Activated B cell treated with CpG ODN at 0.5 μM for 24 hours (primary cell): Measurements from ENCODE around the gene SLC2A8. TPM values are rescaled to one million over a fixed set of nuclear protein-coding genes. Genes with fewer than 3 reads are reported as not detected.
A peak's percentile ranks its signal among the peaks of the same experiment; 100 is the strongest.

ENCODE experiments used
- ATAC-seq: fragments of 200-7000 bp; cut with Tn5 transposase; one replicate; pipeline ENCODE4 v1.10.0; 2021; ENCODE audit warnings: low read depth, mild to moderate bottlenecking, moderate library complexity
- CTCF ChIA-PET: fragments of 350-600 bp; sonication (Branson Sonifier 250); formaldehyde crosslinking; loops from one replicate; lab custom pipeline; 2021; ENCODE audit warnings: antibody characterized with exemption; lab: Charles Lee
- POLR2A ChIA-PET: fragments of 350-600 bp; sonication (Branson Sonifier 250); formaldehyde crosslinking; loops from one replicate; lab custom pipeline; 2021; ENCODE audit warnings: antibody characterized with exemption; lab: Charles Lee
- DNase-seq: peaks from one replicate; pipeline ENCODE4 v3.0.0; 2022
- H3K27ac Mint-ChIP-seq: one replicate; pipeline ENCODE4 v1.8.0; 2020; ENCODE audit warnings: mixed read lengths
- H3K27me3 Mint-ChIP-seq: one replicate; pipeline ENCODE4 v1.8.0; 2021; ENCODE audit warnings: mixed read lengths
- H3K36me3 Mint-ChIP-seq: one replicate; pipeline ENCODE4 v1.8.0; 2021; ENCODE audit warnings: low read depth, mixed read lengths
- H3K4me1 Mint-ChIP-seq: one replicate; pipeline ENCODE4 v1.8.0; 2021; ENCODE audit warnings: mixed read lengths
- H3K4me3 Mint-ChIP-seq: one replicate; pipeline ENCODE4 v1.8.0; 2020; ENCODE audit warnings: mild to moderate bottlenecking, mixed read lengths
- H3K9me3 Mint-ChIP-seq: one replicate; pipeline ENCODE4 v1.8.0; 2020; ENCODE audit warnings: mixed read lengths
- intact Hi-C: fragments of 100-400 bp; cut with micrococcal nuclease; formaldehyde crosslinking; loops from one replicate; pipeline ENCODE4 v1.15.1; 2024
- total RNA-seq: library from RNA; stranded (reverse); gene quantifications from 2 replicates; pipeline ENCODE4 v1.2.3, GENCODE V29; 2022
- TF ChIP-seq, protein P1 (sequence below): fragments of 200-600 bp; IDR thresholded peaks from one replicate; pipeline ENCODE4 v1.8.0; 2022; ENCODE audit warnings: antibody characterized with exemption, mild to moderate bottlenecking

SLC2A8 gene
- total RNA-seq, 1 donor from 2014 or later: 17.1 TPM

DNA sequence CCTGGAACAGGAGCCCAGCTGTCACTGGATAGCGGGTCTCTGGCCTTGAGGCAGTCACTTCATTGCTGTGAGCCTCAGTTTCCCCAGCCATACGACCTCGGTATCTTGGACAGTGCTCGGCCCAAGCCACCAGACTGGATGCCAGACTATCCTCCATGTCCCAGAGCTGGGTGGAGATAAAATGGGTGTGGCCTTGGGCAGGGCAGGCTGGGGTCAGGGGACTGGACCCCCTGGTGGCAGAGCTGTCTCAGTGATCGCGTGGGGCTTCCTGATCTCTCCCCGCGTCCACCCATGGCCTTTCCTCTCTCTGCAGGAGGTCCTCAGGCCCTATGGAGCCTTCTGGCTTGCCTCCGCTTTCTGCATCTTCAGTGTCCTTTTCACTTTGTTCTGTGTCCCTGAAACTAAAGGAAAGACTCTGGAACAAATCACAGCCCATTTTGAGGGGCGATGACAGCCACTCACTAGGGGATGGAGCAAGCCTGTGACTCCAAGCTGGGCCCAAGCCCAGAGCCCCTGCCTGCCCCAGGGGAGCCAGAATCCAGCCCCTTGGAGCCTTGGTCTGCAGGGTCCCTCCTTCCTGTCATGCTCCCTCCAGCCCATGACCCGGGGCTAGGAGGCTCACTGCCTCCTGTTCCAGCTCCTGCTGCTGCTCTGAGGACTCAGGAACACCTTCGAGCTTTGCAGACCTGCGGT, 10.0 kb downstream of the SLC2A8 start:
- H3K27ac Mint-ChIP-seq: no peak overlapping the region

GRCh38 chr9:127407492-127407843, 10.5 kb downstream of the SLC2A8 start:
- Mint-ChIP-seq H3K36me3 (peaks cover 3% of the 10 kb centered on the region), H3K27ac (no peak overlapping the region), H3K9me3 (no peaks in the 10 kb centered on the region), H3K4me3 (no peak overlapping the region), H3K27me3 (no peaks in the 10 kb centered on the region), H3K4me1 (peaks cover 8% of the 10 kb centered on the region)
- intact Hi-C loops: no loop called here
- ChIA-PET CTCF (no interaction called here), POLR2A (interaction anchor here (1.0 kb wide), 1 partner anchor 11 kb away, joined by 4 read pairs; the partner anchor contains the start of gene SLC2A8)
- ATAC-seq (no peak), DNase-seq (no peak)
- TF ChIP-seq, protein P1, sequence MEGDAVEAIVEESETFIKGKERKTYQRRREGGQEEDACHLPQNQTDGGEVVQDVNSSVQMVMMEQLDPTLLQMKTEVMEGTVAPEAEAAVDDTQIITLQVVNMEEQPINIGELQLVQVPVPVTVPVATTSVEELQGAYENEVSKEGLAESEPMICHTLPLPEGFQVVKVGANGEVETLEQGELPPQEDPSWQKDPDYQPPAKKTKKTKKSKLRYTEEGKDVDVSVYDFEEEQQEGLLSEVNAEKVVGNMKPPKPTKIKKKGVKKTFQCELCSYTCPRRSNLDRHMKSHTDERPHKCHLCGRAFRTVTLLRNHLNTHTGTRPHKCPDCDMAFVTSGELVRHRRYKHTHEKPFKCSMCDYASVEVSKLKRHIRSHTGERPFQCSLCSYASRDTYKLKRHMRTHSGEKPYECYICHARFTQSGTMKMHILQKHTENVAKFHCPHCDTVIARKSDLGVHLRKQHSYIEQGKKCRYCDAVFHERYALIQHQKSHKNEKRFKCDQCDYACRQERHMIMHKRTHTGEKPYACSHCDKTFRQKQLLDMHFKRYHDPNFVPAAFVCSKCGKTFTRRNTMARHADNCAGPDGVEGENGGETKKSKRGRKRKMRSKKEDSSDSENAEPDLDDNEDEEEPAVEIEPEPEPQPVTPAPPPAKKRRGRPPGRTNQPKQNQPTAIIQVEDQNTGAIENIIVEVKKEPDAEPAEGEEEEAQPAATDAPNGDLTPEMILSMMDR: no peak

More for the DNA sequence above, 10.0 kb downstream of the SLC2A8 start:
- no peak for DNase-seq
- intact Hi-C loops: no loop called here
- H3K4me3 Mint-ChIP-seq: no peak overlapping the region
- H3K36me3 Mint-ChIP-seq: peaks cover 3% of the 10 kb centered on the region
- ATAC-seq: no peak
- no peaks in the 10 kb centered on the region for H3K9me3 Mint-ChIP-seq
- no peaks in the 10 kb centered on the region for H3K27me3 Mint-ChIP-seq
- TF ChIP-seq, protein P1: no peak
- peaks cover 8% of the 10 kb centered on the region for H3K4me1 Mint-ChIP-seq
- POLR2A ChIA-PET: interaction anchor here (1.0 kb wide), 1 partner anchor 10 kb away, joined by 4 read pairs; the partner anchor contains the start of gene SLC2A8
- CTCF ChIA-PET: no interaction called here

DNA sequence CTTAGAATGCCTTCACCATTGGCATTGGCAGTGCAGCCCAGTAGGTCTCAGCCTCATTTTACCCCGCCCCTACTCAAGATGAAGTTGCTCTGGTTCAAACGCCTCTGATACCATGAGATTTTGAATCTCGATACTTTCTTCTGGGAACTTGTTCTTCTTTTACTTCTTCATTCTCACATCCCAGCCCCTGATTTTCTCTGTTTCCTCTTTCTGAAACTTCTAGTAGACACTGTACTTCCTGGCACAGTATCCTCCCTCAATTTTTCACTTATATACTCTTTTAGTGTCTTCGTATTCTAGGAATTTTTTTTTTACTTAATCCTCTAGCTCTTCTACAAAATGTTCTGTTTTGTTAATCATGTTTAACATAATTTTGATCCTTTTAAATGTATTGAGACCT, 14.2 kb downstream of the SLC2A8 start:
- Mint-ChIP-seq H3K27me3 (no peaks in the 10 kb centered on the region), H3K9me3 (no peaks in the 10 kb centered on the region), H3K4me1 (peaks cover 8% of the 10 kb centered on the region), H3K36me3 (peaks cover under 1% of the 10 kb centered on the region), H3K27ac (peak overlapping the region; percentile 16), H3K4me3 (no peak overlapping the region)
- CTCF ChIA-PET: no interaction called here
- DNase-seq: no peak
- intact Hi-C loops: no loop called here
- ATAC-seq: no peak
- TF ChIP-seq, protein P1: no peak
- POLR2A ChIA-PET: no interaction called here

DNA sequence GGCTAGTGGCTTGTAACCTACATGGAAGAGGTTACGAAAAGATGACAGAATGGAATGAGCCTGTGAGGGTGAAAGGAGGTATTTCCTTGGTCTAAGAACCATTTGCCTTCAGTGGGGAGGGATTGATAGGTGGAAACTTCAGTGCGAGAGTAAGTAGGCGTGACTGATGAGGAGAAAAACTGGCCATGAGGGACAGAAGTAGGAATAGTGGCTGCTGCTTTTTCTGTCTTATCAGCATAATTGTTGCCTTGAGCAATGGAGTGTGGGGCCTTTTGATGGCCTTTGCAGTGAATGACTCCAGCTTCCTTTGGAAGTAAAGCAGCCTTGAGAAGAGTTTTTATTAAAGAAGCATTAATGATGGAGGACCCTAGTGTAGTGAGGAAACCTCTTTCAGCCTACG, 18.2 kb downstream of the SLC2A8 start:
- CTCF ChIA-PET: no interaction called here
- no peaks in the 10 kb centered on the region for H3K9me3 Mint-ChIP-seq
- DNase-seq (no peak), ATAC-seq (no peak)
- intact Hi-C loops: no loop called here
- POLR2A ChIA-PET: interaction anchor here (1.1 kb wide), 1 partner anchor 9 kb away, joined by 4 read pairs; the partner anchor contains the start of gene ZNF79
- TF ChIP-seq, protein P1: no peak
- no peak overlapping the region for H3K27ac Mint-ChIP-seq
- H3K27me3 Mint-ChIP-seq: no peaks in the 10 kb centered on the region
- H3K36me3 Mint-ChIP-seq: no peaks in the 10 kb centered on the region
- peaks cover 13% of the 10 kb centered on the region for H3K4me1 Mint-ChIP-seq
- no peak overlapping the region for H3K4me3 Mint-ChIP-seq

DNA sequence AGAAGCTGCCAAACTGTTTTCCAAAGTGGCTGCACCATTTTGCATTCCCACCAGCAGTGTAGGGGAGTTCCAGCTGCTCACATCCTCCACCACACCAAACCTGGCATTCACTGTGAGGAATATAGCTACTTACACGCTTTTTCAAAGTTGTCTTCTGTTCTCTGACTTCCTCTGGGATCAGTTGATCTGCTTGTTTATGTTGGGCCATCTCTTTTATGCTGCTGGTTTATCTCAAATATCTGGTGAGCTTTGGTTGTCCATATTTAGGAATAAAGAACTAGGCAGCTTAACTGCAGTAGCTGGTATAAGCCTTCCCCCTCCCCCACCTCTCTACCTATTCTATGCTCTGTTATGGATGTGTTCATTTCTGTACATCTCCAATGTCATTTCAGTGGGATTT, 18.7 kb downstream of the SLC2A8 start:
- Mint-ChIP-seq H3K27ac (no peak overlapping the region), H3K9me3 (no peaks in the 10 kb centered on the region), H3K27me3 (no peaks in the 10 kb centered on the region), H3K4me3 (no peak overlapping the region), H3K4me1 (peaks cover 13% of the 10 kb centered on the region), H3K36me3 (no peaks in the 10 kb centered on the region)
- ChIA-PET POLR2A (interaction anchor here (1.1 kb wide), 1 partner anchor 9 kb away, joined by 4 read pairs; the partner anchor contains the start of gene ZNF79), CTCF (no interaction called here)
- TF ChIP-seq, protein P1: no peak
- DNase-seq (no peak), ATAC-seq (no peak)
- intact Hi-C loops: no loop called here
